HL-60 (cell line): ENCODE measurements around the gene GABRR1.

ENCODE experiments used
- CTCF ChIP-seq: IDR thresholded peaks from one replicate; pipeline ENCODE4 v1.5.1; 2011; ENCODE audit warnings: low read length, control low read depth, inconsistent platforms; ENCODE audit not compliant: insufficient read depth
- GABPA ChIP-seq: IDR thresholded peaks from 2 replicates; pipeline ENCODE4 v1.6.1; 2012; ENCODE audit warnings: low read depth
- POLR2AphosphoS5 ChIP-seq: IDR thresholded peaks from 2 replicates; pipeline ENCODE4 v1.6.1; 2012; ENCODE audit warnings: low read depth
- SPI1 ChIP-seq: IDR thresholded peaks from 2 replicates; pipeline ENCODE4 v1.6.1; 2012; ENCODE audit warnings: low read depth, mild to moderate bottlenecking, borderline replicate concordance
- TF ChIP-seq, protein P1 (sequence below): IDR thresholded peaks from 2 replicates; pipeline ENCODE4 v1.6.1; 2012; ENCODE audit warnings: low read depth; ENCODE audit not compliant: insufficient replicate concordance

DNA sequence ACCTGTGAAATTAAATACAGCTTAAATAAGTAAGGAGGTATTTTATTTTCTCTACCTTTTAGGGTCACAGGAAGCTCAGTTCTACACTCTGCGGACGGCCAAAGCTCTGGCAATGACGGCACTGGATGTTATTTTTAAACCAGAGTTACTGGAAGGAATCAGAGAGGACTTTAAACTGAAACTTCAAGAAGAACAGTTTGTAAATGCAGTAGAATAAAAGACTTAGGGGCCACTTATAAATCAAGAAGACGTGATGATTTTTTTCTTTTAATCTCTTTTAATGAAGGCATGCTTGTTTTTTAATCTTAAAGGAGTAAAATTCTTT, 55.1 kb downstream of the GABRR1 start:
- no peak for TF ChIP-seq CTCF
- no peak for TF ChIP-seq GABPA
- no peak for TF ChIP-seq POLR2AphosphoS5
- TF ChIP-seq, protein P1, sequence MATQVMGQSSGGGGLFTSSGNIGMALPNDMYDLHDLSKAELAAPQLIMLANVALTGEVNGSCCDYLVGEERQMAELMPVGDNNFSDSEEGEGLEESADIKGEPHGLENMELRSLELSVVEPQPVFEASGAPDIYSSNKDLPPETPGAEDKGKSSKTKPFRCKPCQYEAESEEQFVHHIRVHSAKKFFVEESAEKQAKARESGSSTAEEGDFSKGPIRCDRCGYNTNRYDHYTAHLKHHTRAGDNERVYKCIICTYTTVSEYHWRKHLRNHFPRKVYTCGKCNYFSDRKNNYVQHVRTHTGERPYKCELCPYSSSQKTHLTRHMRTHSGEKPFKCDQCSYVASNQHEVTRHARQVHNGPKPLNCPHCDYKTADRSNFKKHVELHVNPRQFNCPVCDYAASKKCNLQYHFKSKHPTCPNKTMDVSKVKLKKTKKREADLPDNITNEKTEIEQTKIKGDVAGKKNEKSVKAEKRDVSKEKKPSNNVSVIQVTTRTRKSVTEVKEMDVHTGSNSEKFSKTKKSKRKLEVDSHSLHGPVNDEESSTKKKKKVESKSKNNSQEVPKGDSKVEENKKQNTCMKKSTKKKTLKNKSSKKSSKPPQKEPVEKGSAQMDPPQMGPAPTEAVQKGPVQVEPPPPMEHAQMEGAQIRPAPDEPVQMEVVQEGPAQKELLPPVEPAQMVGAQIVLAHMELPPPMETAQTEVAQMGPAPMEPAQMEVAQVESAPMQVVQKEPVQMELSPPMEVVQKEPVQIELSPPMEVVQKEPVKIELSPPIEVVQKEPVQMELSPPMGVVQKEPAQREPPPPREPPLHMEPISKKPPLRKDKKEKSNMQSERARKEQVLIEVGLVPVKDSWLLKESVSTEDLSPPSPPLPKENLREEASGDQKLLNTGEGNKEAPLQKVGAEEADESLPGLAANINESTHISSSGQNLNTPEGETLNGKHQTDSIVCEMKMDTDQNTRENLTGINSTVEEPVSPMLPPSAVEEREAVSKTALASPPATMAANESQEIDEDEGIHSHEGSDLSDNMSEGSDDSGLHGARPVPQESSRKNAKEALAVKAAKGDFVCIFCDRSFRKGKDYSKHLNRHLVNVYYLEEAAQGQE, result no peak
- no peak for TF ChIP-seq SPI1
